GM18508 (cell line): ENCODE measurements around the gene IRF2BP2.

ENCODE experiments used
- ATAC-seq: cut with Tn5 transposase; IDR thresholded peaks from one replicate; pipeline ENCODE4 v1.9.1; 2021; ENCODE audit warnings: moderate number of reproducible peaks; ENCODE audit not compliant: insufficient read depth, unreplicated experiment

Gene IRF2BP2

GRCh38 chr1:234585330-234586055 lies 24.5 kb downstream of the IRF2BP2 start:
- ATAC-seq, result no peak

GRCh38 chr1:234584926-234585325 lies 25.1 kb downstream of the IRF2BP2 start:
- no peak for ATAC-seq

GRCh38 chr1:234584420-234584805 lies 25.6 kb downstream of the IRF2BP2 start:
- no peak for ATAC-seq

GRCh38 chr1:234583755-234584419 lies 26.1 kb downstream of the IRF2BP2 start:
- ATAC-seq, result no peak

- ATAC-seq, result no peak
Measured at GRCh38 chr1:234582681-234583301, 27.2 kb downstream of the IRF2BP2 start.

GRCh38 chr1:234582186-234582585 lies 27.8 kb downstream of the IRF2BP2 start:
- no peak for ATAC-seq

GRCh38 chr1:234581063-234581714 lies 28.8 kb downstream of the IRF2BP2 start:
- no peak for ATAC-seq

GRCh38 chr1:234579967-234580366 lies 30.0 kb downstream of the IRF2BP2 start:
- no peak for ATAC-seq

GRCh38 chr1:234578735-234579134 lies 31.2 kb downstream of the IRF2BP2 start:
- ATAC-seq, result no peak

GRCh38 chr1:234578087-234578486 lies 31.9 kb downstream of the IRF2BP2 start:
- ATAC-seq, result no peak

GRCh38 chr1:234573711-234574299 lies 36.2 kb downstream of the IRF2BP2 start:
- ATAC-seq, result no peak

GRCh38 chr1:234572966-234573365 lies 37.0 kb downstream of the IRF2BP2 start:
- no peak for ATAC-seq

- no peak for ATAC-seq
Measured at GRCh38 chr1:234571702-234572101, 38.3 kb downstream of the IRF2BP2 start.

GRCh38 chr1:234570329-234571120 lies 39.5 kb downstream of the IRF2BP2 start:
- ATAC-seq, result no peak

GRCh38 chr1:234568345-234568744 lies 41.6 kb downstream of the IRF2BP2 start:
- ATAC-seq, result no peak

- ATAC-seq, result no peak
Measured at GRCh38 chr1:234565132-234565531, 44.8 kb downstream of the IRF2BP2 start.

GRCh38 chr1:234564035-234565029 lies 45.6 kb downstream of the IRF2BP2 start:
- no peak for ATAC-seq

- ATAC-seq, result no peak
Measured at GRCh38 chr1:234562334-234562733, 47.6 kb downstream of the IRF2BP2 start.

- no peak for ATAC-seq
Measured at GRCh38 chr1:234561319-234561718, 48.7 kb downstream of the IRF2BP2 start.
